Effector CD8-positive, alpha-beta T cell (primary cell): Measurements from ENCODE around the gene GALNTL6.

Source experiments
- DNase-seq: peaks from one replicate; lab custom pipeline; 2025; lab: John Stamatoyannopoulos, UW
- total RNA-seq, 4 experiments: gene quantifications; one replicate each; lab custom pipeline; 2026; lab: John Stamatoyannopoulos, UW

GALNTL6 gene
- 0 to 0.18 (median 0) reads per million in 4 experiments for total RNA-seq

DNA sequence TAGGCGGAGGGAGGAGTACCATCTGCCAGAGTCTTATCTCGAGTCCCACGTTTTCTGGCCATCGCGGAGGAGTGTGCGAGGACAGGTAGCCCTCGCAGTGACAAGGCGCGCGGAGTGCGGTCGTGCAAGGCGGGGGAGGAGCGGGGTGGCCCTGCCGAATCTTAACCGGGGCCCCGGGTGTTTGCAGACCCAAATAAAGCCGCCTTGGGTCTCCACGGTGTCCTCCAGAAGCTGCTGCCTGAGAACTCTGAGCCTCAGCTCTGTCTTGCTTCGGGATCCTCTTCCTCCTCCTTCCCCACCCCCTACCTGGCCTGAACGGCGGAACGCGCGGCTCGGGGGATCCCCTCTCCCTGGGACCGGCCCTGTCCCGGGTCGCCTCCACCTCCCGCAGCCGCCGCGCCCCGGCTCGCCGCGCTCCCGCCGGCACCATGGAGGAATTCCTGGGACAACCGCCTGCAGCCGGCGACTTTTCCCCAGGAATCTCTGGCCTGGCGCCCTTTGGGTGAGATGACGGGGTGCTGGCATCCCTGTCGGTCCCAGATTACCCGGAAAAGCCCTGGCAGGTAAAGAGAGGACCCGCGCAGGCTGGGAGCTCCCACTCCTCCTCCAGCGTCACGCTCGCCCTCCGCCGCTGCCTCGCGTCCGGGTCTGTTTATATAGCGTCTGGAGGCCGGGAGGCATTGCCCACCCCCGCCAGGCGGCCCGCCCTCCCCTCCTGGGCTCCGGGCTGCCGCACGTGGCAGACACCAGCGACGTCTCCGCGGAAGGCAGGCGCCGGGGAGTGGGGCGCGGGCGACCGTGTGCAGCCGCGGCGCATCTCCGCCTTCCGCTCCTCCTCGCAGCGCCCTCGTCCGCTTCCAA, at the start of gene GALNTL6:
GALNTL6 (plus strand) TSS at position 740 of the 861 bp plus-strand sequence.
- DNase-seq = no peak

DNA sequence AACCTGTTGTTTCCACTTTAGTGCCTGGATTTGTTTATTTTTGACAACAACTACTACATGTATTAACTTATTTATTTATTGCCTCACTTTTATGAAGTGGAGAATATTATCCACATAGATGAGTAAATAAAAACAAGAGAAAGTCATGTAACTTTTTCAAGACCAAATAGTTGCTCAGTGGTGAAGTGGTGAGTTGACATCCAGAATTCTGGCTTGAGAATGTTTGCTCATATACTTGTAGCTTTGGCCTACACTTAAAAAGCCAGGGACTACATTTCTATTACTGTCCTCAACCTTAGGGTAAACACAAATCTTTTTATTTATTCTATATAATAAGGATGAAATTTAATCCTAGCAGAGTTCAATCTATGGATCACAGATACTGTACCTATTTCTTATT, 47.7 kb upstream of the GALNTL6 start:
- DNase-seq = no peak

- DNase-seq = no peak
Observed at GRCh38 chr4:171774642-171775190, 38.5 kb upstream of the GALNTL6 start.

- no peak for DNase-seq
Observed at GRCh38 chr4:171779301-171779700, 33.9 kb upstream of the GALNTL6 start.

- DNase-seq = no peak
Observed at GRCh38 chr4:171785388-171785787, 27.8 kb upstream of the GALNTL6 start.

DNA sequence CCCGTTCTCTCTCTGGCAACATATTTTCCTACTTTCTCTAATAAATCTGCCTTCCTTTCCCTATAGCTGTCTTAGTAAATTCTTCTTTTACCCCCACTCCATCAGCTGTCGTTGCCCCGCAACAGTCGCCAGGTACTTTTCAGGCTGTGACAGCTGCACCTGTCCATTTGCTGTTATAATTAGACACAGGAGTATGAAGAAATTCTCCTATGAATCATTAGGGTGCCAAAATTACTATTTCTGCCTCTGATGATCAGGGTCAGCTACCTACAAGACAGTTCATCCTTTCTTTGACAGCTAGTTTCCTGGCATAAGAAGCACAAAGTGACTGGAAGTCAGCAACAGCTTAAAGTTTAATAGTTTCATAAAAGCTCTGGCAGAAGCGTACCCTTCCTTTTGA, 19.5 kb upstream of the GALNTL6 start:
- no peak for DNase-seq

- no peak for DNase-seq
Observed at GRCh38 chr4:171794528-171794927, 18.7 kb upstream of the GALNTL6 start.

DNA sequence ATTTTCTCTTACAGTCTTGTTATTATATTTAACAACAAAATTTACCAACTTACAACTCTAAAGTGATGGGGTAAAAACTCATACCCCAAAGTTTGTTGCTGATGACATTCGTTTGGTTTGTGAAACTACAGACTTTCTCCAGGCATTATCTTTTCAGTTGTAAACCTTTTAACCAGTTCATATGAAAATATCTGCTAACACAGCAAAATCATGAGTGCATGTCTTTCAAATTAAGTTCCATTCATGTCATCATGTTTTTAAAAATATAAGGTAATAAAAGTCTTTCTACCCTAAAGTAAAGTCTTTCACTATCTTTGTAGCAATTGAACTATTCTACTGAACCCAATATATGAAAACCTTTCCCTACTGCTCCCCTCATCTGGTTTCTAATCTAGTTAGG, 3.4 kb upstream of the GALNTL6 start:
- no peak for DNase-seq

GRCh38 chr4:171812333-171812664, 905 bp upstream of the GALNTL6 start:
- no peak for DNase-seq

DNA sequence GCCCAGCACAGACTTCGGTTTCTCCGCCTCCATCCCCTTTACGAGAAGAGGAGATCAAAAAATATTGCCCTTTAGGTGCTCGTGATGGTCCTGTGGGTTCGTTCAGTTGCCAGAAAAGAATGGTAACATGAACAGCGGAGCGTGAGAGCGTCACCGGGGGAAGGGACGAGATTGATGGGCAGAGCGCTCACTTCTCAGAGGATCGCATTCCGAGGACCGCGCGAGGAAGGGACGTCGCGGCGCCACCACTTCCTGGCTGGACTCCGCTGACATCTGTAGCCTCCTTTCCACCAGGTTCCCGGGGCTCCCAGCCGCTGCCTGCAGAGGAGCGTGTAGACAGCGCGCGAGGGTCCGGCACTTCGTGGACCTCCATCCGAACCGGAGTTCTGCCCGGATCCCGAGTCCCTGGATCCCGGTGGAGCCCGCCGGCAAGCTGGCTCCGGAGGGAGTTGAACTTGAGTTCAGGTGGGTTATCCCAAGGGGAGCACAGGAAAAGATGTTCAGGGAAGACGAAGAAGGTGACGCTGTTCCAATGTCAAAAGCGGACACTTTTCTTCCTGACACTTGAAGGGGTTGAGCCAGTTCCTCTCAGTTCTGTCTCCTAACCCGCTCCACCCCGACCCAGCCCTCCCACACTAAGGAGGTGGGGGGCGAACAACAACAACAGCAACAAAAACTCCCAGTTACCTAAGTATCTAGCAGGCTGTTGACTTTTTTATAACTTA, 484 bp downstream of the GALNTL6 start:
- DNase-seq = no peak

GRCh38 chr4:171814545-171814944, 1.3 kb downstream of the GALNTL6 start:
- DNase-seq = no peak

DNA sequence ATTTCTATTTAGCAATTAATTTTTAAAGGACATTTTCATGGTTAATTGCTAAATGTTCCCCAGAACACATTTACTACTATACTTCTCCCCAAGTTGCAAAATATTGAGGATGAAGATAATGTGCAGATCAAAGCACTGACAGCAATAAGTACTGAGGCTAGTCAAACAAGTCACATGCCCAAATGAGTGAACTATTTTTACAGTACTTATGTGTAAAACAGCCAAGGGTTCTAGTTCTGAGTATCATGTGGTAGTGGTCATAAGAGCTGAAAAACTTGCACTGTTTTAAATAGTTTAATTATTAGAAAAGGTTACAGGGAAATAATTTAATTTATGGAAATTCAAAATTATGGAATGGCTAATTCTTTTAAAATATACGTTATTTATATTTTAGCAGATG, 3.8 kb downstream of the GALNTL6 start:
- DNase-seq = no peak

GRCh38 chr4:171834640-171835039, 21.4 kb downstream of the GALNTL6 start:
- DNase-seq = no peak

DNA sequence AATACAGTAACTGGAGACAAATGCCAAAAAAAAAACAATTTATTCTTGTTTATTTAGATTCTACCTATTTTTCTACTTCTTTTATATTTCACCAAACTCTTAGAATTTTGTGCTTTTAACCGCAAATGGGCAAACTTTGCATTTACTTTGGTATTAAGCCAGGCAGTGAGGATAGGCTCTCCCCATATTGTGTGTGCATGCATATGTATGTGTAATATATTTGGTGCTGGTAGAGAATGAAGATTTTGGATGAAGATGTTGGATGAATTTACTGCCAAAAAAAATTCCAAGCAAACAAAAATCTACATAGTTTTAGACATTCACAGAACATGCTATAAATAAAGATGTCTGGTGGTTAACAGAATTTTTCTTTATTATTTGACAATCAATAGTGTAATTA, 30.3 kb downstream of the GALNTL6 start:
- DNase-seq = no peak

- DNase-seq = no peak
Observed at GRCh38 chr4:171846232-171846631, 33.0 kb downstream of the GALNTL6 start.

- DNase-seq = no peak
Observed at GRCh38 chr4:171846893-171847292, 33.7 kb downstream of the GALNTL6 start.

- DNase-seq = no peak
Observed at GRCh38 chr4:171847751-171848150, 34.5 kb downstream of the GALNTL6 start.

DNA sequence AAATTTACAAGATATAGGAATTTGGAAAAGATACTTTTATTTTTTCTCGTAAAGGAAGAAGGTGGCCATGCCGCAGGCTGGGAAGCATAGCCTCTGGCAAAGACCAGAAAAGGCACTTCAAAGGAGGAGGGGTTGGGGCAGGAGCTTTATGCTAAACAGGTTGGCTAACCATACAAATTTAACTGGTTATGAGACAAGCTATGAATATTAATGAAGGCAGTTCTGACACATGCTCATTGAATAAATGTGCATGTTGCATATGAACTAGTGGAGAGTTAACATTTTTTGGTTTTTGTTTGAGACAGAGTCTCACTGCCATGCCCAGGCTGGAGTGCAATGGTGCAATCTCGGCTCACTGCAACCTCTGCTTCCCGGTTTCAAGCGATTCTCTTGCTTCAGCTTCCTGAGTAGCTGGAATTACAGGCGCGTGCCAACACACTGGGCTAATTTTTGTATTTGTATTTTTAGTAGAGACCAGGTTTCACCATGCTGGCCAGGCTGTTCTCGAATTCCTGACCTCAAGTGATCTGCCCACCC, 36.5 kb downstream of the GALNTL6 start:
- no peak for DNase-seq

GRCh38 chr4:171851295-171851694, 38.1 kb downstream of the GALNTL6 start:
- DNase-seq = no peak

DNA sequence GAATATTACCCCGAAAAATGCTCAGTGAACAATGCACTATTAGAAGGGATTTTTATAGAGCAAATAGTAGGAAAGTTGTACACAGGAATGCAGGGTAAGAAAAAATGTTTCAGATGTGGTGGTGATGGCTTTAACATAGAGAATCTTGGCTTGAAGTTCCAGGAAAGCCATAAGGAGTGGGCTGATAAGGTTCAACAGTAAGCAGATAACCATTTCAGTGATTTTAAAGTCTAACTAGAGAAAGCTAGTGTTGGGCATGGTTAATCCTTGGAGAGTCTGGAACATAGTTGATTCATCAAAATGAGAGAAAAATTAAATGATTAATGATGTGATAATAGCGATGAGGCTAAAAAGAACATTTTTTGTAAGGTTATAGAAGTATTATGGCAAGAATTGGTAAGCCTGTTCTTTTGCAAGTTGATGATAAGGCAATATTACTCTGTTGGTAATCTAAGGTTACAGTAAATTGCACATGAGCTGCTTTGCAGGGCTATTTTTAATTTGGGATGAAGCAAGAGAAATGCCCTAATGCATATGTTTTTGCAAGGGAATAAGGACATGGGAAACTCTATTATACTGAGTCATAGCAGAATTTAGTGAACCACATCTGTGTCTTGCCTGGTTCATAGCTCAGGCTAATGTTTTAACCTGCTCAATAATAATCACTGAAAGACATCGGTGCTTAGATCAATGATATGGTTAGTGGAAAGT, 44.3 kb downstream of the GALNTL6 start:
- DNase-seq = no peak

GRCh38 chr4:171875291-171875690, 62.1 kb downstream of the GALNTL6 start:
- DNase-seq = no peak

DNA sequence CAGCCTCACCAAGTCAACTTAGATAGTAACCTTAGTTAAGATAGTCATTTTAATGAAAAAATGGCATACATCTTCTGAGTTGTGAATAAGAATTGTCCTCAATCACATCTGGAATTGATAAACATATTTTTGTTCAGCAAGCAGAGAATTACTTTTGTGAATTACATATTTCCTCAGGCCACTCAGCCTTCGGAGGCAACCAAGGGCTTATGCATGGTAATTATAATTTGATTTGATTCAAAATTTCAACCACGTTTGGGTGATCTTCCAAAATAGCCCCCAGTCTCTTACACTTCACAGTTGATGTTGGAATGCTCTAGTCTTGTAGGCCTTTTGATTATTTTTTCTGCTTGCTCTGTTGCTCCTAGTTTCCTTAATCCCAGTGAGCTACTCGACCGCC, 63.4 kb downstream of the GALNTL6 start:
- DNase-seq = no peak
